Measurements from ENCODE around the gene HBEGF.

Gene HBEGF

DNA sequence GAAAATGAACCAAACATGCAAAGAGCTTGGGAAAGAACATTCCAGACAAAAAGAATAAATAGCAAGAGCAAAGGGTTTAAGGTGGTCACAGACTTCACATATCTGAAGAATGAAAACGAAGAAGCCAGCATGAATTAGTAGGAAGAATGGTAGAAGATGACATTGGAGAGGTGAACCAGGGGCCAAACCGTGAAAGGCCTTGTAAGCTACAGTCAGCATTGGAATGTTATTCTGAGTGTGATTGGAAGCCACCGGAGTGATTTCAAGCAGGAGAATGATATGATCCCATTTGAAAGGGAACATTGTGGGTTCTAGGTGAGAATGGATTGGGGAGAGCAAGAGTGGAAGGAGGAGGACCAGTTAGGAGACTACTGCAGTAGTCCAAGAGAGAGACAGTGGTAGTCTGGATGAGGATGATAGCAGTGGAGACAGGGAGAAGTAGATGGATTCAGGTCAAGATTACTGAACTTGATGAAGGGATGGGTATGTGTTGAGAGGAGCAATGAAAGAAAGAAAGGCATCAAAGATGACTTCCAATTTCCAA is 36.6 kb downstream of the HBEGF start:
- in situ Hi-C loops (cut with MboI; ENCODE audit: low sequenced_read_pairs) = no loop called here

DNA sequence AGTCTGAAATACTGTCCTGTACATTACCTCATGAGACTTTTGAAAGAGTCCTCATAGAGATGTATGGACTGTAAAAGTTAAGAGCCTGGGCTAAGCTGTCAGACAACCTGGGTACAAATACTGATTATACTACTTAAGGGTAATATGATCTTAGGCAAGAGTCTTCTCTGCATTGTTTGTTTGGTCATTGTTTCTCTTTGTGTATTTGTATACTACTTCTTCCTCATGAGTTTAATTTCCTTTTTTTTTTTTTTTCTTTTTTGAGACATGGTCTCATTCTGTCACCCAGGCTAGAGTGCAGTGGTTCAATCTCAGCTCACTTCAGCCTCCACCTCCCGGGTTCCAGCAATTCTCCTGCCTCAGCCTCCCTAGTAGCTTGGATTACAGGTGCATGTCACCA is 40.9 kb downstream of the HBEGF start:
- in situ Hi-C loops (cut with MboI; ENCODE audit: low sequenced_read_pairs) = no loop called here

DNA sequence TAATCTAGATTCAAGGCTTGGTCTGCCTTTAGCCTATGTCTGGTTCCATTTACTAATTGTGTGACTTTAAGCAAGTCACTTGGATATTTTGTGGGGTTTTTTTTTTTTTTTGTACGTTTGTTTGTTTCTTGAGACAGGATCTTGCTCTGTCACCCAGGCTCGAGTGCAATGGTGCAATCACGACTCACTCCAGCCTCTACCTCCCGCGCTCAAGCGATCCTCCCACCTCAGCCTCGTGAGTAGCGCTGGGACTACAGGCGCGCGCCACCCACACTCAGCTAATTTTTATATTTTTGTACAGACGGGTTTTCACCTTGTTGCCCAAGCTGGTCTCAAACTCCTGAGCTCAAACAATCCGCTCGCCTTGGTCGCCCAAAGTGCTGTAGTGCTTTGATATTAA is 42.4 kb downstream of the HBEGF start:
- in situ Hi-C loops (cut with MboI; ENCODE audit: low sequenced_read_pairs) = no loop called here

DNA sequence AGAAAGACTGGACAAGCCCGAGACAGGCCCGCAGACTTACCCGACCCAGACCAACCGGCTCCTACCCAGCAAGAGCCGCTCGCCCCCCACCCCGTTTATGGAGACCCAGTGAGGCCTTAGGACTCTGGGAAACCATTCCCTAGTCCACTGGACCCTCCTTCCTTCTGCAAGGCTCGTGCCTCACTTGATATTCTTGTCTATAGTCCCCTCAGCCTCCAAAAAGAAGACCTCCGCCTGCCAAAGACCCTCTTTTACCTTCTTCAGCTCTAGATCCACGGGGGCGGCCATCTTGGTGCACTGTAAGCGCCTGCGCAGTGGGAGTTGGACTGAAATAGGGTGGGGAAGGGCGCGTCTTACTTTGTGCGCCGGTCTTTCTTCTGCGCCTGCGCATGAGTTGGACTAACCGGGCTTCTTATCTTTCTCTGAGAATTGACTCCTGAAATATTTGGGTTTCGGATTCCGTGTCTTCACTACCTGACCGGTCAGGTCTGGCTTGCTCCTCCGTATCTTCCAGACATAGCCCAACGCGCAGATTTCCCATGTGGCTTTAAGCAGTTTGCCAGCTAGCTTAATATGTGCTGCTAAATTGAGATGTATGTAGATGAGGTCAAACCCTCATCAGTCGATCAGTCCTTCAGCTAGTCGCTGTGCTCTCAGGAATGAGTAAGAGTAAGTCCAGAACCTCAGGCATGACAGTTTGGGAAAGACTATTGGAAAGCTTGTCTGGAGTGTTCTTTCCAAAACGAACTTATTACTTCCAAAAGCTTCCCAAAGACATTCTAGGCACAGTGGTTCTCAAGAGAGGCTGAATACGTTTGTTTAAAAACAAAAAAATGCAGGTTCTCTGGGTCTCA is 43.4 kb downstream of the HBEGF start, which contains the start of gene PFDN1:
TSS of gene PFDN1 (minus strand) at position 316 of the 854 bp plus-strand sequence. CDS start at position 288, 28 bp downstream.
- in situ Hi-C loops (cut with MboI; ENCODE audit: low sequenced_read_pairs) = no loop called here

DNA sequence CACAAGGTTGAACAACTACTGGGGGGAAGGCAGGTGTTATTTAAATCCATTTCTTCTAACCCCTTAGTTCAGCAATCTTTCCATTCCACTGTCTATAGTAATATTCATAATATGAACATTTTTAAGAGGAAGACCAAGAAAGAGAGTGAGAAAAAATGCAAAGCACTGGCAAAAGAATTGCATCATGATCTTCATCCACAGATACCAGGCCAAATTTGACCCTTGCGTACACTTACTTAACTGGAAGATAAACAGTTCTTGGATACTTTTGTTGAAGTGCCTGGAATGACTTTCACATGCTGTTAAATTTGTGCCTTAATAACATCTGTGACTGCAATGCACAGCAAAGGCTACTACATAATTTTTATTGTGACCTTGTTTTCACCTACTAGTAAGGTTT is 45.3 kb downstream of the HBEGF start:
- in situ Hi-C loops (cut with MboI; ENCODE audit: low sequenced_read_pairs) = no loop called here

DNA sequence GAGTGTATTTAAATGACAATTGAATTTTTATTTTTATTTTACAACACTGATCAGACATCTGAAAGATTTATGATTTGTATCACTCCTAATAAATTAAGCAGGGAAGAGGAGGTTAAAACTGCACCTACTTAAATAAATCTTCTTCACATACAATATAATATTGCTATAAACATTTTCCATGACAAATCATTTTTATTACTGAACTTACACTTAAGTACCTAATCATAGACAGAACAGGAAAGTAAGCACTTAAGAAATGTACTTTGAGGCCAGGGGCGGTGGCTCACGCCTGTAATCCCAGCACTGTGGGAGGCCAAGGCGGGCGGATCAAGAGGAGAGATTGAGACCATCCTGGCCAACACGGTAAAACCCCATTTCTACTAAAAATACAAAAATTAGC is 47.3 kb downstream of the HBEGF start:
- in situ Hi-C loops (cut with MboI; ENCODE audit: low sequenced_read_pairs) = no loop called here

DNA sequence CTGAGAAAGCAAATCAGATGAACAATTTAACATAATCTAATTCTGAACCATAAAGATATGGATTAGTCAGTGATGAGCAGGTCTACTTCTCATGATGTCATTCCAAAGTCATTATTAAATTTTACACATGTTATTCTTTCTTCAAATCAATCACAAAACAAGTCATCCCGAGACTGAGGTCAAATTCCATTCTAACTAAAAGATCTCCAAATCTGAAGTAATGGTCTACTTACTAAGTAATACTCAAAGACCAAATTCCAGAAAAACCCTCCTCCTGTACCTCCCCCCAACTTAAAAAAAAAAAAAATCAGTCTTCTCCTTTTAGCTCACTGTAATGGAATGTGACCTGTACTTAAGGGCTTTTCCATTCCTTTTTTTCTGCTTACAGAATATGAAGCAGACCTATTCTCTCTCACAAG is 48.2 kb downstream of the HBEGF start:
- in situ Hi-C loops (cut with MboI; ENCODE audit: low sequenced_read_pairs) = no loop called here

DNA sequence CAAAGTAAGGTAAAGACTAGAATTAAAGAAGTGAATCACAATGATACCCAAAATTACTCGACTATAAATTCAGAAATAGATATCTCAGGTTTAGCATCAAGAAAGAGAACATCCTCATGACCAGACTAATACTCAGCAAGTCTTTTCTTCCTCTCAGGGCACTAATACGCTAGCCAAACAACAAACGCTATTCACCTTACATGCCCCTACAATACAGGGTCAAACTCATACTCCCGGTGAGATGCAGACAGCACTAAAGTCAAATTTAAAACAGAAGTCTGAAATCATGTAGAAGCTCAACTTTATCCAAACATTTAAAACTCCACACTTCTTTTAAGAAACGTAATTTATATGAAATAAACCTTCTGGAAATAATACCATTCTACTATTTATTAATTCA is 49.1 kb downstream of the HBEGF start:
- in situ Hi-C loops (cut with MboI; ENCODE audit: low sequenced_read_pairs) = no loop called here

DNA sequence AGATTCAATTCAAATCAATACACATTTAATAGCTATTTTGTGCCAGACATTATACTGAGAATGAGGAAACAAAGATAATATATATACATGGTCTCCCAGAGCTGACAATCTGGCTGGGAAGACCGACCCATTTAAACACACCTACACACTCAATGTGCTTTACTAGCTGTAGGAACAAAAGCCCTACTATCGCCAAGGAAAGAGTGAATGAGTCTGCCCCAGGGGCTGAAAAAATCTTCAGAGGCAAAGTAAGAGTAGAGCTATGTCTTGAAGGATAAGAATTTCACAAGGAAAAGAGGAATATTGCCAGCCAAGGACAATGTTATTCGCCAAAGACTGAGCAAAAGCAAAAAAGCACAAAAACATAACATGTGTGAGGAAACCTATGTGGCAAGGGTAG is 50.1 kb downstream of the HBEGF start:
- in situ Hi-C loops (cut with MboI; ENCODE audit: low sequenced_read_pairs) = no loop called here

DNA sequence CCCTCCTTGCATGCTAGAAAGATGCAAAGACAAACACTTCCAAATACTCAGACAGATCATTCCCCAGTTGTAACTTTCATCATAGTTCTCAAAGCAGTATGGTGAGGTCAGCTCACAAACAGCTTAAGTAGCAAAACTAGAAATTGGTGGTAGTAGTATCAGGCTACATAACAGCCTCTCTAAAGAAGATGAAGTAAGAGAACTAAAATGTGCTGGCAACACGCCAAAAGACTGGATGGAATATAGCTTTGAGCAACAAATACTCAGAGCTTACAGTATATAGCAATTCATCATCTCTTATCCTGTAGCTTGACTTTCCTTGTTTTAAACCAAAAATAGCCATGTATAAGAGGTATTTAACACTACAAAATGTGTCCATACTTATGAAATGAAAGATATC is 51.0 kb downstream of the HBEGF start:
- in situ Hi-C loops (cut with MboI; ENCODE audit: low sequenced_read_pairs) = no loop called here

DNA sequence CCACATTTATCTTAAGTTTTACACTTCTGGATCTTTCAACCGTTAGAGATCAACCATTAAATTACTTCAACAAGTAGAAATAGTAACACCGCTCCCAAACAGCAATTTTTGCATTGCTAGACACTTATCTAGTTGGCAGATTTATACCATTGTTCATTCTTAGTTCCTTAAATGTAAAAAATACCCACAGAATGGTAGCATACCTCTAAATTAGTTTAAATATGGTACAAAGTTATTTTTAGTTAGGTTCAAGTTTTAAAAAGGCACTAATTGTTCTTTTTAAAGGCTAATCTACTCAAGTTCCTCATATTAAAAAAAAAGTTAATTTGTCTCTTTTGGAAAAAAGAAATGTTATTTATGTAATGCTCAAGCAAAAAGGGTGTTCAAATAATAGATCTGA is 51.6 kb downstream of the HBEGF start:
- in situ Hi-C loops (cut with MboI; ENCODE audit: low sequenced_read_pairs) = no loop called here

DNA sequence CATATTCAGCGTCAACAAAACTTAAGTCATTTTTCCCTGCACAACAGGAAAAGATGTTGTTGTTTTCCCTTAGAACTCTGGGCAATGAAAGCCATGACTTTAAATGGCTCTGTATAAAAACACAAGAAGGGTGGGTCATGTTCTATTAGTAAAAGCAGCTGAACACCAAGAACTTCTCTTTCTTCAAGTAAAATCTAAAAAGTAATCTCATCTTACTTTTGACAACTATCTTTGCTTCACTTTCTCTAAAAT is 52.6 kb downstream of the HBEGF start:
- in situ Hi-C loops (cut with MboI; ENCODE audit: low sequenced_read_pairs) = no loop called here

DNA sequence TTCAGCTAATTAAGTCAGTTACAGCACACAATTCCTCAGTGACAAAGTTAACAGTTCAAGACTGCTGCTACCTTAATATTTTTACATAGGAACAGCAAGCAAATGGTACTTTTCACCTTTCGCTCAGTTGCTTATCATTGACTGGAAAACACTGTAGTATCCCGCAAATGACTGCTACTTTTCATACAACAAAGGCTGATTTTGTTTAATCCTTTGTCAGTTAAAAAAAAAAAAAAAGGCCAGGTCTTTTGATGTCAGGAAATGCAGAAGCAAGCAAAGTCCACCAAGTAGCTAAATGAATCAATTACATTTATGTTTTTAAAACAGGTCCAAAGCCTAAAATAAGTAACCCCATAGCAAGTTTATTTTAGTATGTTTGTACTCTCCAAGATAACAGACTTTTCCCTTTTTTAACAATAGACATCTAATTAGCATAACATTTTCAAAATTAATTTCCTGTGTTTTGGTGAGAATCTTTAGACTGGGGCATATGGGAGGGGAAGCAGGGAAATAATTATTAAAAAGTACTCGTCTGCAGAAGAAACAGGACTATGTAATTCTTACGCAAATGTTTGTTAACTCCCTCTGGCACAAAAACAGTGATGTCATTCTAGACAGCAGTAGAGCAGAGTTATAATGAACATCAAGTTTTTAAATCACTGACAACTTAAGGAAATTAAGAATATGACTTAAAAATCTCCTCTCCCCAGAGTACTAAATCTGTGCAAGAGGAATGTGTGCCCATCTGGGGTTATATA is 53.1 kb downstream of the HBEGF start:
- in situ Hi-C loops (cut with MboI; ENCODE audit: low sequenced_read_pairs) = no loop called here

DNA sequence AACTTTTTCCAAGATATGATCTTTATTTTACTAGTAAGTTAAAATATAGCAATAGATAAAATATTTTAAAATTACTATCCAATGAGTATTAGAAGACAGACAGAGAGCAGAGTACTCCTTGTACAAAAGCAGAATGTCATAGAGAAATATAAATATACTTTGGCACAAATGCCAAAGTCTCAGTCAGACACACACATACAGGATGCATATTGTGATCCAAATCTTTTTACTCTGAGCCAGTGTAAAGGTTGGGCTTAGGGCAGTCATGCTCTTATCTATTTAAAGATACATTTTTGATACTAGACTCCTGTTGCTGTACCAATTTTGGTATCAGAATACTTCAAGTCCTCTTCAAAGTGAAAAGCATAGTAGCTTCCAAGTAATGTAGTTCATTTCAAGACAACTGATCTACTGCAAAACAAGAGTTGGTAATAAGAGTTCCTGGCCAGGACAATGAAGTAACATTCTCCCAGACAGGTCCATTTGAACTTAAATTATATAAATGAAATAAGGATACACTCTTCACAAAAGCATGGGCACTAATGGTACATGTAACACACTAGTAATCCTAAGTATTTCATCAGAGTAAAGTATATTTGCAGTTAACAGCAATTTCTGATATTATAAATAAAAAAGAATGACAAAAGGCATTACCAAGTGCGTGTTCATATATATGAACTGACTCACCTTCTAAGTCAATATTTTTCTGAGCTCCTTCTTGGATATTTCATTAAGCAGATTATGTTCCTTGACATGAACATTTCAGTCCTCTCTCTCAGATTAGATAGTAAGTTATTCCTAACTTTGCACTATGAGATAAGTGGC is 54.0 kb downstream of the HBEGF start:
- in situ Hi-C loops (cut with MboI; ENCODE audit: low sequenced_read_pairs) = no loop called here

DNA sequence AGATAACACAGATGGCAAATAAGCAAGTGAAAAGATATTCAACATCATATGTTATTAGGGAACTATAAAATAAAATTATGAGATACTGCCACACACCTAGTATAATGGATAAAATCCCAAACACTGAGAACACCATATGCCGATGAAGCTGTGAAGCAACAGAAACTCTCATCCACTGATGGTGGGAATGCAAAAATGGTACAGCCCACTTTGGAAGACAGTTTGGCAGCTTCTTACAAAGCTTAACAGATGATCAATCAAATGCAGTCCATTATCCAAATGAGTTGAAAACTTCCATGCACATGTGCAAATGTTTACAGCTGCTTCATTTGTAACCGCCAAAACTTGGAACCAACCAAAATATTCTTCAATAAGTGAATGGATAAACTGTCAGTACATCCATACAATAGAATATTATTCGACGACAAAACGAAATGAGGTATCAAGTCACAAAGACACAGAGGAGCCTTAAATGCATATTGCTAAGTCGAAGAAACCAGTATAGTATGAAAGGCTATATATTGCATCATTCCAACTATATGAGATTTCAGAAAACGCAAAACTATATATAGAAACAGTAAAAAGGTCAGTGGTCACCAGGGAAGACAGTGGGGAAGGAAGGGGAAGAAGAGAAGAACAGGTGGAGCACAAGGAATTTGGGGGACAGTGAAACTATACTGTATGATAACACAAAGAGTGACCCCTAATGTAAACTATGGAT is 58.4 kb downstream of the HBEGF start:
- in situ Hi-C loops (cut with MboI; ENCODE audit: low sequenced_read_pairs) = no loop called here

DNA sequence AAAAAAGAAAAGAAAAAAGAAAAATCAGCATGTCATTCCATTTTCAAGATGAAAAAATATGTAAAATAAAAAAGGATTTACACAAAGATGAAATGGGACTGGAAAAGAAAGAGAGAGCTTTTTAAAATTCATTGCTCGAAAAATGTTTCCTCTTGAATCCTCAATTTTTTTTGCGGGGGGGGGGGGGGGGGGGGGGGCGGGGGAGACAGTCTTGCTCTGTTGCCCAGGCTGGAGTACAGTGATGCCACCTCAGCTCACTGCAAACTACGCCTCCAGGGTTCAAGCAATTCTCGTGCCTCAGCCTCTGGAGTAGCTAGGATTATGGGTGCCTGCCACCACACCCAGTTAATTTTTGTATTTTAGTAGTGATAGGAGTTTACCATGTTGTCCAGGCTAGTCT is 60.0 kb downstream of the HBEGF start:
- in situ Hi-C loops (cut with MboI; ENCODE audit: low sequenced_read_pairs) = no loop called here

DNA sequence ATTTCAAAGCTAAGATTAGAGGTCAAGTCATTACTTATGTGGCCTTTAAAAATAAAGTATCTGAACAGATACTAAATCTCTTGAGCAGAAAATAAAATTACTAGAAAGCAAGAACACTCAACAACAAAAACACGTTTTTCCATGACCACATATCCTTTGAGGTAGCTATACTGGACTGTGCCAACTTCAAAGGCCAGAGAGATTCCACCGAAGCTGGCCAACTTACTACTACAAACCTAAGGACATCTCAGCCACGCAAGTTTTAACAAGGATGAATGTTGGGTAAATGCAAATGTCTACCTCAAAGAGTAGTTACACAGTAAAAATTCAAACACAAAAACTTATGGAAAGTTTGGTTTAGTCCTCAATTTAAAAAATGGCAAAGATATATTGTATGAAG is 62.4 kb downstream of the HBEGF start:
- in situ Hi-C loops (cut with MboI; ENCODE audit: low sequenced_read_pairs) = no loop called here
